Naive thymus-derived CD4-positive, alpha-beta T cell (primary cell): ENCODE data around the gene GLT6D1. TPM values are rescaled to one million over a fixed set of nuclear protein-coding genes. Genes with fewer than 3 reads are reported as not detected.
"Not testable (repeated sequence)": the region's sequence is repeated elsewhere in the genome, so short reads cannot be mapped to it uniquely, and the experiment has no call there.

ENCODE experiments used
- ATAC-seq: fragments of 150-1000 bp; cut with Tn5 transposase; 2 replicates; pipeline ENCODE4 v1.10.0; 2021; ENCODE audit warnings: mild to moderate bottlenecking, moderate library complexity
- CTCF ChIA-PET: fragments of 350-600 bp; sonication (Branson Sonifier 250); formaldehyde crosslinking; loops from one replicate; lab custom pipeline; 2021; ENCODE audit warnings: antibody characterized with exemption; lab: Charles Lee
- POLR2A ChIA-PET: fragments of 350-600 bp; sonication (Branson Sonifier 250); formaldehyde crosslinking; loops from one replicate; lab custom pipeline; 2021; ENCODE audit warnings: antibody characterized with exemption, inconsistent platforms; lab: Charles Lee
- DNase-seq, 9 donors: peaks; one replicate each; pipeline versions ENCODE4 v3.0.0 to v3.0.0-alpha.2; 2020 to 2022; ENCODE audit warnings: mixed read lengths in 1 of 9
- H3K27ac ChIP-seq: one replicate; pipeline ENCODE4 v1.7.0; 2013; ENCODE audit warnings: mild to moderate bottlenecking, low read depth, low read length, moderate library complexity
- H3K27me3 ChIP-seq, 2 donors: one replicate each; pipeline ENCODE4 v1.7.0; 2013; ENCODE audit warnings: low read length in 2 of 2, mild to moderate bottlenecking in 2 of 2, moderate library complexity in 2 of 2; ENCODE audit not compliant: control insufficient read depth in 2 of 2, insufficient read depth in 2 of 2
- H3K36me3 ChIP-seq, 3 experiments: 1 replicate in 2 of 3; 2 replicates in 1 of 3; pipeline ENCODE4 v1.7.0; 2013; ENCODE audit warnings: low read length in 3 of 3, mild to moderate bottlenecking in 3 of 3, moderate library complexity in 1 of 3; ENCODE audit not compliant: insufficient read depth in 3 of 3, control insufficient read depth in 2 of 3
- H3K4me1 ChIP-seq, 2 donors: one replicate each; pipeline ENCODE4 v1.7.0; 2013; ENCODE audit warnings: low read length in 2 of 2, mild to moderate bottlenecking in 2 of 2, moderate library complexity in 1 of 2; ENCODE audit not compliant: control insufficient read depth in 2 of 2, insufficient read depth in 2 of 2
- H3K4me3 ChIP-seq: 2 replicates; pipeline ENCODE4 v1.7.0; 2013; ENCODE audit warnings: mild to moderate bottlenecking, low read length
- H3K9me3 ChIP-seq, 3 experiments: 1 replicate in 2 of 3; 2 replicates in 1 of 3; pipeline ENCODE4 v1.7.0; 2013; ENCODE audit warnings: low read length in 3 of 3; ENCODE audit not compliant: control insufficient read depth in 2 of 3
- H3K27ac Mint-ChIP-seq, 9 donors: one replicate each; pipeline ENCODE4 v1.8.0; 2020 to 2022; ENCODE audit warnings: mixed read lengths in 9 of 9, mild to moderate bottlenecking in 8 of 9, moderate library complexity in 5 of 9, inconsistent platforms in 2 of 9
- H3K27me3 Mint-ChIP-seq, 5 donors: one replicate each; pipeline ENCODE4 v1.8.0; 2021 to 2022; ENCODE audit warnings: mixed read lengths in 5 of 5, mild to moderate bottlenecking in 1 of 5
- H3K36me3 Mint-ChIP-seq, 5 donors: one replicate each; pipeline ENCODE4 v1.8.0; 2020 to 2022; ENCODE audit warnings: mixed read lengths in 5 of 5, mild to moderate bottlenecking in 3 of 5, inconsistent platforms in 1 of 5
- H3K4me1 Mint-ChIP-seq, 7 donors: one replicate each; pipeline ENCODE4 v1.8.0; 2020 to 2022; ENCODE audit warnings: mixed read lengths in 7 of 7, mild to moderate bottlenecking in 3 of 7, inconsistent platforms in 1 of 7
- H3K4me3 Mint-ChIP-seq, 10 donors: one replicate each; pipeline ENCODE4 v1.8.0; 2020 to 2022; ENCODE audit warnings: mild to moderate bottlenecking in 10 of 10, mixed read lengths in 10 of 10, moderate library complexity in 6 of 10, inconsistent platforms in 2 of 10
- H3K9me3 Mint-ChIP-seq, 11 donors: one replicate each; pipeline ENCODE4 v1.8.0; 2020 to 2022; ENCODE audit warnings: mixed read lengths in 11 of 11, mild to moderate bottlenecking in 4 of 11, inconsistent platforms in 1 of 11, moderate library complexity in 1 of 11
- intact Hi-C, 2 donors: fragments of 100-400 bp; cut with micrococcal nuclease; formaldehyde crosslinking; loops; one replicate each; pipeline ENCODE4 v1.15.1; 2023
- polyA plus RNA-seq, 2 donors: library from polyadenylated mRNA; unstranded; fragments of 300-500 nt; fragmentation: Illumina TruSeq; gene quantifications; one replicate each; pipeline ENCODE4 v1.2.3, GENCODE V29; 2021
- total RNA-seq, 6 experiments: library from RNA in 5 of 6; stranded (reverse) in 5 of 6; gene quantifications; 1 replicate in 5 of 6; 2 replicates in 1 of 6; pipeline ENCODE4 v1.2.3 and lab custom pipeline; 2021 to 2026

Gene GLT6D1
- total and polyA plus RNA-seq, 7 experiments from 2014 or later, result not detected

GRCh38 chr9:135648494-135649410, 9.4 kb upstream of the GLT6D1 start:
- peaks cover 23 to 67% (median 42%) of the 10 kb centered on the region in 11 donors for H3K9me3 Mint-ChIP-seq
- H3K27me3 ChIP-seq, result no peaks in the 10 kb centered on the region
- no peak overlapping the region for H3K4me3 Mint-ChIP-seq
- no peak overlapping the region for H3K27ac ChIP-seq
- CTCF ChIA-PET, result no interaction called here
- H3K27me3 Mint-ChIP-seq, result peaks cover 0 to 28% (median 11%) of the 10 kb centered on the region in 5 donors
- no peak overlapping the region for H3K4me3 ChIP-seq
- no peak overlapping the region for H3K27ac Mint-ChIP-seq
- peaks cover 0 to 40% (median 0%) of the 10 kb centered on the region in 3 experiments for H3K9me3 ChIP-seq
- peaks cover 0 to 18% (median 0%) of the 10 kb centered on the region in 5 donors for H3K36me3 Mint-ChIP-seq
- no peaks in the 10 kb centered on the region for H3K4me1 Mint-ChIP-seq
- POLR2A ChIA-PET, result no interaction called here
- H3K4me1 ChIP-seq, result no peaks in the 10 kb centered on the region
- no peaks in the 10 kb centered on the region for H3K36me3 ChIP-seq
- DNase-seq (no peak), ATAC-seq (no peak)
- intact Hi-C loops, result no loop called here

GRCh38 chr9:135647884-135648283, 8.5 kb upstream of the GLT6D1 start:
- Histone ChIP-seq H3K27me3 (no peaks in the 10 kb centered on the region), H3K4me3 (no peak overlapping the region), H3K36me3 (no peaks in the 10 kb centered on the region), H3K4me1 (no peaks in the 10 kb centered on the region), H3K27ac (no peak overlapping the region), H3K9me3 (peaks cover 0 to 40% (median 0%) of the 10 kb centered on the region in 3 experiments)
- Mint-ChIP-seq H3K27ac (no peak overlapping the region), H3K4me3 (no peak overlapping the region), H3K27me3 (peaks cover 0 to 25% (median 11%) of the 10 kb centered on the region in 5 donors), H3K36me3 (peaks cover 0 to 18% (median 0%) of the 10 kb centered on the region in 5 donors), H3K4me1 (no peaks in the 10 kb centered on the region), H3K9me3 (peaks cover 23 to 75% (median 48%) of the 10 kb centered on the region in 11 donors)
- ATAC-seq (no peak), DNase-seq (no peak)
- intact Hi-C loops, result no loop called here
- CTCF ChIA-PET, result no interaction called here
- POLR2A ChIA-PET, result no interaction called here

- intact Hi-C loops, result no loop called here
- POLR2A ChIA-PET, result no interaction called here
- H3K4me3 Mint-ChIP-seq, result peak overlapping the region in 1 of 10 donors; percentile 42
- ATAC-seq (no peak), DNase-seq (no peak)
- H3K27me3 Mint-ChIP-seq, result peaks cover 0 to 30% (median 16%) of the 10 kb centered on the region in 5 donors
- peaks cover 0 to 23% (median 4%) of the 10 kb centered on the region in 5 donors for H3K36me3 Mint-ChIP-seq
- no peaks in the 10 kb centered on the region for H3K27me3 ChIP-seq
- no peak overlapping the region for H3K4me3 ChIP-seq
- peaks cover 0 to 4% (median 0%) of the 10 kb centered on the region in 7 donors for H3K4me1 Mint-ChIP-seq
- no peaks in the 10 kb centered on the region for H3K4me1 ChIP-seq
- peaks cover 0 to 40% (median 0%) of the 10 kb centered on the region in 3 experiments for H3K9me3 ChIP-seq
- H3K27ac ChIP-seq, result no peak overlapping the region
- H3K27ac Mint-ChIP-seq, result peak overlapping the region in 1 of 9 donors; percentile 56
- peaks cover 17 to 71% (median 43%) of the 10 kb centered on the region in 11 donors for H3K9me3 Mint-ChIP-seq
- CTCF ChIA-PET, result no interaction called here
- no peaks in the 10 kb centered on the region for H3K36me3 ChIP-seq
Measured at GRCh38 chr9:135644631-135645218, 5.4 kb upstream of the GLT6D1 start.

GRCh38 chr9:135641745-135642144, 2.4 kb upstream of the GLT6D1 start:
- H3K27me3 ChIP-seq, result no peaks in the 10 kb centered on the region
- ATAC-seq (no peak), DNase-seq (no peak)
- intact Hi-C loops, result no loop called here
- peaks cover 14 to 47% (median 24%) of the 10 kb centered on the region in 11 donors for H3K9me3 Mint-ChIP-seq
- no peak overlapping the region for H3K4me3 ChIP-seq
- H3K36me3 Mint-ChIP-seq, result peaks cover 0 to 15% (median 4%) of the 10 kb centered on the region in 5 donors
- H3K4me1 Mint-ChIP-seq, result peaks cover 0 to 4% (median 0%) of the 10 kb centered on the region in 7 donors
- peaks cover 0 to 44% (median 37%) of the 10 kb centered on the region in 5 donors for H3K27me3 Mint-ChIP-seq
- no peak overlapping the region for H3K27ac ChIP-seq
- POLR2A ChIA-PET, result no interaction called here
- CTCF ChIA-PET, result no interaction called here
- H3K27ac Mint-ChIP-seq, result no peak overlapping the region
- H3K4me3 Mint-ChIP-seq, result no peak overlapping the region
- H3K4me1 ChIP-seq, result no peaks in the 10 kb centered on the region
- peaks cover 0 to 16% (median 0%) of the 10 kb centered on the region in 3 experiments for H3K9me3 ChIP-seq
- no peaks in the 10 kb centered on the region for H3K36me3 ChIP-seq

GRCh38 chr9:135641047-135641446, 1.7 kb upstream of the GLT6D1 start:
- Mint-ChIP-seq H3K27me3 (peaks cover 0 to 49% (median 42%) of the 10 kb centered on the region in 5 donors), H3K4me1 (peaks cover 0 to 4% (median 0%) of the 10 kb centered on the region in 7 donors), H3K36me3 (peaks cover 0 to 13% (median 4%) of the 10 kb centered on the region in 5 donors), H3K9me3 (peaks cover 14 to 40% (median 24%) of the 10 kb centered on the region in 11 donors), H3K4me3 (no peak overlapping the region), H3K27ac (no peak overlapping the region)
- H3K9me3 ChIP-seq, result peaks cover 0 to 16% (median 0%) of the 10 kb centered on the region in 3 experiments
- peaks cover 0 to 3% of the 10 kb centered on the region in 2 donors for H3K27me3 ChIP-seq
- H3K36me3 ChIP-seq, result no peaks in the 10 kb centered on the region
- no peak for ATAC-seq
- no peak overlapping the region for H3K27ac ChIP-seq
- no peak for DNase-seq
- H3K4me1 ChIP-seq, result no peaks in the 10 kb centered on the region
- intact Hi-C loops, result no loop called here
- no peak overlapping the region for H3K4me3 ChIP-seq
- POLR2A ChIA-PET, result no interaction called here
- CTCF ChIA-PET, result no interaction called here

- H3K4me1 Mint-ChIP-seq, H3K9me3 ChIP-seq, DNase-seq, H3K27ac ChIP-seq, POLR2A ChIA-PET, H3K36me3 ChIP-seq, H3K27ac Mint-ChIP-seq, H3K27me3 ChIP-seq, H3K4me3 Mint-ChIP-seq, H3K4me3 ChIP-seq, H3K4me1 ChIP-seq, intact Hi-C loops, ATAC-seq, H3K36me3 Mint-ChIP-seq: not testable (repeated sequence)
- Mint-ChIP-seq H3K27me3 (peaks cover 0 to 59% (median 53%) of the 10 kb centered on the region in 5 donors), H3K9me3 (peaks cover 0 to 11% (median 2%) of the 10 kb centered on the region in 11 donors)
- CTCF ChIA-PET, result interaction anchor here (0.7 kb wide), 1 partner anchor 34 kb away, joined by 3 read pairs; no protein-coding TSS in a partner anchor
Measured at GRCh38 chr9:135636930-135637530, 2.3 kb downstream of the GLT6D1 start.
